SU-DHL-6 (cell line): ENCODE results near the gene POU6F2.

Experiments
- H2AFZ ChIP-seq: fragments of 200-600 bp; sonication (generic); 2 replicates; pipeline ENCODE4 v1.6.1; 2014; ENCODE audit warnings: low read depth, mild to moderate bottlenecking, moderate library complexity, mixed read lengths, antibody characterized with exemption, low read length; ENCODE audit not compliant: severe bottlenecking
- H3F3A ChIP-seq: fragments of 200-600 bp; shearing (Covaris generic); 2 replicates; pipeline ENCODE4 v1.6.0; 2016; ENCODE audit warnings: antibody characterized with exemption, mild to moderate bottlenecking; ENCODE audit not compliant: insufficient read depth
- H3K27ac ChIP-seq: fragments of 200-600 bp; sonication (generic); 2 replicates; pipeline ENCODE4 v1.5.1; 2016; ENCODE audit warnings: low read depth, mild to moderate bottlenecking, low read length, moderate library complexity, mixed read lengths
- H3K27me3 ChIP-seq: fragments of 200-600 bp; sonication (generic), shearing (Covaris generic); 2 replicates; pipeline ENCODE4 v1.6.0; 2014; ENCODE audit warnings: mild to moderate bottlenecking, low read length
- H3K36me3 ChIP-seq: fragments of 200-600 bp; sonication (generic); 2 replicates; pipeline ENCODE4 v1.6.1; 2014; ENCODE audit warnings: mild to moderate bottlenecking, low read length, mixed read lengths
- H3K4me2 ChIP-seq: fragments of 300-600, 200-600 bp; shearing (Covaris generic), sonication (generic); 2 replicates; pipeline ENCODE4 v1.6.0; 2014; ENCODE audit warnings: low read length, low read depth, mild to moderate bottlenecking; ENCODE audit not compliant: poor library complexity, severe bottlenecking
- H3K4me3 ChIP-seq: fragments of 200-600 bp; sonication (generic); 2 replicates; pipeline ENCODE4 v1.5.1; 2014; ENCODE audit warnings: antibody characterized with exemption, low read length, mild to moderate bottlenecking, mixed read lengths; ENCODE audit not compliant: insufficient read depth, poor library complexity, severe bottlenecking
- H3K79me2 ChIP-seq: fragments of 200-600 bp; sonication (generic); 2 replicates; pipeline ENCODE4 v1.6.1; 2014; ENCODE audit warnings: mild to moderate bottlenecking, low read length, moderate library complexity; ENCODE audit not compliant: insufficient read depth
- H3K9ac ChIP-seq: fragments of 200-600 bp; sonication (generic); 2 replicates; pipeline ENCODE4 v1.7.0; 2014; ENCODE audit warnings: mild to moderate bottlenecking, low read length
- H3K9me2 ChIP-seq: fragments of 200-600 bp; sonication (generic); replicated peaks from 2 replicates; pipeline ENCODE4 v1.6.1; 2014; ENCODE audit warnings: low read length; ENCODE audit not compliant: insufficient read depth
- H3K9me3 ChIP-seq: fragments of 200-600 bp; sonication (generic); 2 replicates; pipeline ENCODE4 v1.6.1; 2014; ENCODE audit warnings: low read length, mixed read lengths; ENCODE audit not compliant: insufficient read depth
- H4K20me1 ChIP-seq: fragments of 200-600 bp; sonication (generic); 2 replicates; pipeline ENCODE4 v1.6.1; 2014; ENCODE audit warnings: low read depth, mild to moderate bottlenecking, antibody characterized with exemption, low read length, moderate library complexity, mixed read lengths
- CTCF ChIP-seq: fragments of 200-600 bp; sonication (generic); IDR thresholded peaks from one replicate; pipeline ENCODE4 v1.5.1; 2017; ENCODE audit warnings: antibody characterized with exemption, mild to moderate bottlenecking, low read length, moderate library complexity; ENCODE audit not compliant: insufficient read depth, poor library complexity, severe bottlenecking
- EZH2phosphoT487 ChIP-seq: fragments of 200-600 bp; sonication (generic), shearing (Covaris generic); conservative IDR thresholded peaks from 2 replicates; pipeline ENCODE4 v1.6.1; 2018; ENCODE audit warnings: mild to moderate bottlenecking, antibody characterized with exemption, low read length, moderate library complexity, mixed read lengths

POU6F2 gene

GRCh38 chr7:38936641-38937040 is 41.1 kb upstream of the POU6F2 start:
- no peak overlapping the region for H3K27ac ChIP-seq
- H3K9me3 ChIP-seq, result no peaks in the 10 kb centered on the region
- no peak overlapping the region for H2AFZ ChIP-seq
- H3K9me2 ChIP-seq, result no peaks in the 10 kb centered on the region
- H4K20me1 ChIP-seq, result no peaks in the 10 kb centered on the region
- no peaks in the 10 kb centered on the region for H3K79me2 ChIP-seq
- no peaks in the 10 kb centered on the region for H3K36me3 ChIP-seq
- no peak for TF ChIP-seq CTCF
- no peak for TF ChIP-seq EZH2phosphoT487
- H3K27me3 ChIP-seq, result no peaks in the 10 kb centered on the region
- H3K9ac ChIP-seq, result no peak overlapping the region
- H3K4me2 ChIP-seq, result no peak overlapping the region
- H3F3A ChIP-seq, result no peaks in the 10 kb centered on the region
- H3K4me3 ChIP-seq, result no peak overlapping the region

DNA sequence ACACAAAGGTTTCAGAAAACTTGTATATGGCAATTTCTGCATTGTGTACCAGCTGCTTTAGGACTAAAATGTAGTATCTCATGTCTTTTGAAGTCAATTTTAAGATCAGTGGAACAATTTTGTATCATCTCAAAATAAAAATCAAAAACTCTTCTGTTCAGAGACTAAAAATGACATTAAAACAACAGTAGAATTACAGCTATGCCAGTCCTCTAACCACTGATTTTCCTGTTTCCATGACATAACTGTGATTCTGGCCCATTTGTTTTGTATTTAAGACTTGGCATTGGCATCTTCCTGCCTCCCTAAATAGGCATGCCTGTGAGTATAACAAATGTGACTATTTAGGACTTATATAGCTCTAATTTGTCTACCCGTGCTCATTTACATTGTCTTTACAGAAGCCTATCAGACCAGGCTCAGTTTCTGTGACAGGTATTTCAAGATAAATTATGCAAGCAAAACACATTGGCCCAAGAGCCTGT is 39.7 kb upstream of the POU6F2 start:
- H3F3A ChIP-seq, result no peaks in the 10 kb centered on the region
- no peaks in the 10 kb centered on the region for H3K27me3 ChIP-seq
- H3K4me3 ChIP-seq, result no peak overlapping the region
- TF ChIP-seq CTCF (no peak), EZH2phosphoT487 (no peak)
- no peaks in the 10 kb centered on the region for H3K9me2 ChIP-seq
- H2AFZ ChIP-seq, result no peak overlapping the region
- no peaks in the 10 kb centered on the region for H3K36me3 ChIP-seq
- no peaks in the 10 kb centered on the region for H3K79me2 ChIP-seq
- no peaks in the 10 kb centered on the region for H4K20me1 ChIP-seq
- no peak overlapping the region for H3K9ac ChIP-seq
- H3K4me2 ChIP-seq, result no peak overlapping the region
- no peaks in the 10 kb centered on the region for H3K9me3 ChIP-seq
- no peak overlapping the region for H3K27ac ChIP-seq

DNA sequence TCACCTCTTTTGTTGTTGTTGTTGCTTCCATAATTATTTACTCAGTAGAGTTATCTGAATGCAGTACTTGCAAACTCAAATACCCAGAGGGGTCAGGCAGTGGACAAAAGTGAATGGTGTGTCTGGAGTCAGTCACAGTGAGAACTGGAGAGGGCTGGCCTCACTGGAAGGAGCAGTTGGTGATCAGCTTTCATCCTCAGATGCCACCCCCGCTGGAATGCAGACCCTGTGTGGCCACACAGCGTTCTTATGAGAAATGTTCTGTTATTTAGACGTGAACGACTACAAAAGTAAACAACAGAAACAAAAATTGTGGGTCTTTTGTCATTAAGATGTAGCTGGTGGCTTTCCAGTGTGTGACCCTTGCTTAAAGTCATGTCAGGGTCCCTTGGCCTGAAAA is 39.1 kb upstream of the POU6F2 start:
- H3K9me2 ChIP-seq, result no peaks in the 10 kb centered on the region
- no peak overlapping the region for H3K4me2 ChIP-seq
- no peaks in the 10 kb centered on the region for H3K79me2 ChIP-seq
- no peak overlapping the region for H2AFZ ChIP-seq
- H3K27ac ChIP-seq, result no peak overlapping the region
- no peak overlapping the region for H3K9ac ChIP-seq
- H4K20me1 ChIP-seq, result no peaks in the 10 kb centered on the region
- H3K9me3 ChIP-seq, result no peaks in the 10 kb centered on the region
- no peak overlapping the region for H3K4me3 ChIP-seq
- H3K36me3 ChIP-seq, result no peaks in the 10 kb centered on the region
- TF ChIP-seq CTCF, result no peak
- no peak for TF ChIP-seq EZH2phosphoT487
- H3F3A ChIP-seq, result no peaks in the 10 kb centered on the region
- H3K27me3 ChIP-seq, result 0 out of 2 replicates have a peak, but pooled peaks cover 2% of the 10 kb centered on the region
